Measurements from ENCODE around the gene P3R3URF. TPM values are rescaled to one million over a fixed set of nuclear protein-coding genes. Genes with fewer than 3 reads are reported as not detected.

P3R3URF gene
- total and polyA plus RNA-seq, 9 donors: not detected

DNA sequence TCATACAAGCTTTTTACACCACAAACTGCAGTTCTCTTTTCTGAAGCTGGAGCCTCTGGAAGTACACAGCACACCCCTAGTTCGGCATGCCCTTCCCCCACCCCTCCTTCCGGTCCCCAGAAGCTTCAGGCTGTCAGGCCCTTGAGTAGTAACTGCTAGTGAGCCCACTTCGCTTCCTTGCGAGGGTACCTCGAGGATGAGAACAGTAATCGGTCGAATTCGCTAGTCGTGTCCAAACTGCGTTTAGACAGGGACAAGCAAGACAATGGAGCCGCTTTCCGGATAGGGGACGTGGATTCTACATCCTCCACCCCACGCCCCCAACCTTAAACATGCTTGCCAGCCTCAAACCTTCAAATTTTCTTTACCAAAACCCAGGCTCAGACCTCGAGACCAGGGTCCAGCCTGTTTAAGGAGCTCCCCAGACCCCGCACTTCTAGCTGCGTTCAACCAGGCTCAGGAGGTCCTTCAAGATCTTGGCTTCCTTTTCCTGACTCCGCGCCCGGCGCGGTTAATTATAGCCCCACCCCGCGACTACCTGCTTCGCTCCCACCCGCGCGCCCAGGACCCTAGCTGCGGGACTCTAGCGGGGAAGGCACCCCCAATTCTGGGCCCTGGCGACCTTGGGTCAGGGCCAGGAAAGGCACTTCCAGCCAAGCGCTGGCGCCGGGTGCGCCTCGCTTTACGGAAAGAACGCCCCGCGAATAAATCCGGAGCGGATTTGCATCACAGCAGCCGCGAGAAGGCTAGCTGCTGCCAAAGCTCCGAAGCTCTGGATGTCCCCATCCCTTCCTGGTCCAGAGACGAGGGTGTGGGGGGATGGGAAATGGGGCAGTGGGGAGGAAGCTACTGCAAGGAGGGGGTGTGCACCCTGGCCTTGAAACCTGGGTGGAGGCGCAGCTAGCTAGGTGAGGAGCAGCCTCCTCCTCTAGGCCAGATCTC lies 9.5 kb downstream of the P3R3URF start:
- H3K9me3 ChIP-seq: no peaks in the 10 kb centered on the region
- H3K4me1 ChIP-seq (ENCODE audit: insufficient read depth): no peaks in the 10 kb centered on the region
- DNase-seq: peak; percentile 31 to 66 (median 51)
- H3K27me3 ChIP-seq: no peaks in the 10 kb centered on the region
- TF ChIP-seq EP300 (IDR thresholded peaks at IDR 0.05) (no peak), POLR2A (IDR thresholded peaks at IDR 0.05) (no peak)
- TF ChIP-seq, protein P1, sequence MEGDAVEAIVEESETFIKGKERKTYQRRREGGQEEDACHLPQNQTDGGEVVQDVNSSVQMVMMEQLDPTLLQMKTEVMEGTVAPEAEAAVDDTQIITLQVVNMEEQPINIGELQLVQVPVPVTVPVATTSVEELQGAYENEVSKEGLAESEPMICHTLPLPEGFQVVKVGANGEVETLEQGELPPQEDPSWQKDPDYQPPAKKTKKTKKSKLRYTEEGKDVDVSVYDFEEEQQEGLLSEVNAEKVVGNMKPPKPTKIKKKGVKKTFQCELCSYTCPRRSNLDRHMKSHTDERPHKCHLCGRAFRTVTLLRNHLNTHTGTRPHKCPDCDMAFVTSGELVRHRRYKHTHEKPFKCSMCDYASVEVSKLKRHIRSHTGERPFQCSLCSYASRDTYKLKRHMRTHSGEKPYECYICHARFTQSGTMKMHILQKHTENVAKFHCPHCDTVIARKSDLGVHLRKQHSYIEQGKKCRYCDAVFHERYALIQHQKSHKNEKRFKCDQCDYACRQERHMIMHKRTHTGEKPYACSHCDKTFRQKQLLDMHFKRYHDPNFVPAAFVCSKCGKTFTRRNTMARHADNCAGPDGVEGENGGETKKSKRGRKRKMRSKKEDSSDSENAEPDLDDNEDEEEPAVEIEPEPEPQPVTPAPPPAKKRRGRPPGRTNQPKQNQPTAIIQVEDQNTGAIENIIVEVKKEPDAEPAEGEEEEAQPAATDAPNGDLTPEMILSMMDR (IDR thresholded peaks at IDR 0.05): no peak
- intact Hi-C loops (cut with DNase I): no loop called here
- H3K27ac ChIP-seq: no peak overlapping the region
- 8 to 13% (median 12%) methylated on average over 43 to 47 of the region's 47 CpGs for WGBS, 3 donors
- H3K4me3 ChIP-seq: peak overlapping the region; percentile 12
- H3K36me3 ChIP-seq: no peaks in the 10 kb centered on the region

DNA sequence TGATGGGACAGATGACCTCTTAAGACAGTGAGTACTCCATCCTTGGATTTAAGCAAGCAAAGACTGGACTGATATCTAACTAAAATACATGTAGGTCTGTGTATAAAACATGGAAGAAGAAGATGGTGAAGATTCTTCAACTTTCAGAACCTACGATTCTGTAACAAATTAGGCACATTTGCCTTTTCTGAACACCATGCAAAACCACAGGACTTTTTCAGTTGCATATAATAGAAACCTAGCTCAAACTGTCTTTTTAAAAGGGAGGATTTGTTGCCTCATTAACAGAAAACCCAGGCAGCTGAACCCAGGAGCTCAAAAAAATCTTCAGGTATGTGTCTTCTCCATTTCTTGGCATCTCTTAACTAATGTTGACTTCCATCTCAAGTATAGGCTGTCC lies 16.1 kb downstream of the P3R3URF start:
- Histone ChIP-seq H3K27ac (no peak overlapping the region), H3K36me3 (no peaks in the 10 kb centered on the region), H3K27me3 (no peaks in the 10 kb centered on the region), H3K4me1 (ENCODE audit: insufficient read depth) (no peaks in the 10 kb centered on the region), H3K4me3 (no peak overlapping the region), H3K9me3 (no peaks in the 10 kb centered on the region)
- TF ChIP-seq, protein P1 (IDR thresholded peaks at IDR 0.05): no peak
- TF ChIP-seq EP300 (IDR thresholded peaks at IDR 0.05) (no peak), POLR2A (IDR thresholded peaks at IDR 0.05) (no peak)
- WGBS, 3 donors: 89 to 92% (median 92%) methylated on average over 1 of the region's 1 CpG
- DNase-seq: no peak
- intact Hi-C loops (cut with DNase I): no loop called here

DNA sequence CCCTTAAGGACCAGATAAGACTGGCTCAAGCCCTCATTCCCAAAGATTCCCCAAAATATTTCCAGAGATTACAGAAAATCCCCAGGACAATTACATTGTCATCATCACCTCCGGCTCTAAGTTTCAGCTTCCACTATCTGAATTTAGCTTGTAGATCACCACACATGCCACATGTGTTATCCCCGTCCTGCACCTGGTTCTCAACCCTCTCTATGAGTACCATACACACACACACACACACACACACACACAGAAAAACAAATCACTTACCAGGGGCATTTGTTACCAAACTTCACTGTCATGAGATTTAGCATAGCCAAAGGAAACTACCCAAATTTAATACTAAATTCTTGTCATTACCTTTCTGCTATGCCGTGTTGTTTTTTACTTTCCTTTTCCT lies 16.8 kb downstream of the P3R3URF start:
- Histone ChIP-seq H3K9me3 (no peaks in the 10 kb centered on the region), H3K36me3 (no peaks in the 10 kb centered on the region), H3K4me1 (ENCODE audit: insufficient read depth) (no peaks in the 10 kb centered on the region), H3K27ac (no peak overlapping the region), H3K27me3 (no peaks in the 10 kb centered on the region), H3K4me3 (no peak overlapping the region)
- intact Hi-C loops (cut with DNase I): no loop called here
- TF ChIP-seq, protein P1 (IDR thresholded peaks at IDR 0.05): no peak
- TF ChIP-seq EP300 (IDR thresholded peaks at IDR 0.05): no peak
- TF ChIP-seq POLR2A (IDR thresholded peaks at IDR 0.05): no peak
- WGBS, 3 donors: 42 to 65% (median 47%) methylated on average over 3 of the region's 3 CpGs
- DNase-seq: no peak

DNA sequence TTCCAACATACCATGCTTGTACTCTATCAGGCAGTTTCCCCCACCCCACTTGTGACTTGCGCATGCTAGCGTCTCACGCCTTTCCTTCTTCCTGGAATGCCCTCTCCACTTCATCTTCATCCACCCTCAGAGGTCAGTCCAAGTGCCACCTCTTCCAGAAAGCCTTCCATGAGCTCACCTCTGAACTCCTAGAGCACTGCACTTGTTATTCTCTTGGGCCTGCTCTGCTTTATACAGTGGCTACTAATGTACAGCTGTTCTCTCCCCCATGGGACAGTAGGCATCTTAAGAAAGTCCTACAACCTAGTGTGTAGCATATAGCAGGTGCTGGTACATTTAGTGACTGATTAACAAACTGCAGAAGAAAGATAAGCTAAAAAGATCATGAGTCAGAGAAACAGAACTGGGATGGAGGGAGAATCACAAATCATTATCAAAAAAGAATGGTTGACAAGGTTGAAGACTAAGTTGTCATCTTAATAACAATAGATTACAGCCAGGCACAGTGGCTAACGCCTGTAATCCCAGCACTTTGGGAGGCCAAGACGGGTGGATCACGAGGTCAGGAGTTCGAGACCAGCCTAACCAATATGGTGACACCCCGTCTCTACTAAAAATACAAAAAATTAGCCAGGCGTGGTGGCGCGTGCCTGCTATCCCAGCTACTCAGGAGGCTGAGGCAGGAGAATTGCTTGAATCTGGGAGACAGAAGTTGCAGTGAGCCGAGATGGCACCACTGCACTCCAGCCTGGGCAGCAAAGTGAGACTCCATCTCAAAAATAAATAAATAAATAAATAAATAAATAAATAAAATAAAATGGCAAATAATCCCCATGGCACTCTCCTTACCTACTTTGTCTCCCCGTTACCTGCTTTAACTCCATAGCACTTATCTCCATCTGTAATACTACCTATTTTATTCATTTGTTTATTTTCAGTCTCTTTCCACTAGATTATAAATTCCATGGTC lies 17.7 kb downstream of the P3R3URF start:
- H3K27ac ChIP-seq: no peak overlapping the region
- H3K4me1 ChIP-seq (ENCODE audit: insufficient read depth): no peaks in the 10 kb centered on the region
- intact Hi-C loops (cut with DNase I): no loop called here
- H3K4me3 ChIP-seq: no peak overlapping the region
- TF ChIP-seq POLR2A (IDR thresholded peaks at IDR 0.05) (no peak), EP300 (IDR thresholded peaks at IDR 0.05) (no peak)
- TF ChIP-seq, protein P1 (IDR thresholded peaks at IDR 0.05): no peak
- WGBS, 3 donors: 88 to 94% (median 92%) methylated on average over 13 of the region's 13 CpGs
- no peaks in the 10 kb centered on the region for H3K27me3 ChIP-seq
- H3K36me3 ChIP-seq: no peaks in the 10 kb centered on the region
- no peak for DNase-seq
- no peaks in the 10 kb centered on the region for H3K9me3 ChIP-seq

All from ovary (tissue), 9 donors.